HS-5 (cell line): ENCODE measurements around the gene PPM1L.
"Not testable (repeated sequence)": the region's sequence is repeated elsewhere in the genome, so short reads cannot be mapped to it uniquely, and the experiment has no call there.

Experiments
- DNase-seq: peaks from one replicate; pipeline ENCODE4 v3.0.0-alpha.2; 2012; ENCODE audit warnings: low read depth

Gene PPM1L

DNA sequence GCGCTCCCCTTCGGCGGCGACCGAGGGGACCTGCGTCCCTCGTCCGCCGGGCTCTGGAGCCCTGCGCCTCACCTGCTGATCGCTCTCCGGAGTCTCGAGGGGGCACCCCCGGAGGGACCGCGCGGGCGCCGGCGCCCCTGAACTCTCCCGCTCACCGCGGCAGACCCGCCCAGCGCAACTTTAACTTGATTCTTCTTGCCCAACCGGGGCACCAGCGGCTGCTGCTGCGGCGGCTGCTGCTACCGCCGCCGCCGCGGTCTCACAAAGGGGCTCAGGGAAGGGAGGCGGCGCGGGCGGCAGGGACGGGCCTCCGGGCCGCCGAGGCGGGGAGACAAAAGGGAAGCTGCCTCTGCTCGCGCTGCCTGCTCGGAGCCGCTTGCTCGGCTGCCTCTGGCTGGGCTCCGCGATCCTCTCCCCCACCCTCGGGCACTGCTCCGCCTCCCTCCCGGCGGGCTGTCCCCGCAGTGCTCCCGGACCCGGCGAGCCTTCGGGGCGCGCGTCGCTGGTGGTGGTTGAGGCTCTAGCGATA is at the start of gene PPM1L:
Gene PPM1L, plus strand, starts transcription at position 456 of the 529 bp plus-strand sequence.
- peak; percentile 24 for DNase-seq

DNA sequence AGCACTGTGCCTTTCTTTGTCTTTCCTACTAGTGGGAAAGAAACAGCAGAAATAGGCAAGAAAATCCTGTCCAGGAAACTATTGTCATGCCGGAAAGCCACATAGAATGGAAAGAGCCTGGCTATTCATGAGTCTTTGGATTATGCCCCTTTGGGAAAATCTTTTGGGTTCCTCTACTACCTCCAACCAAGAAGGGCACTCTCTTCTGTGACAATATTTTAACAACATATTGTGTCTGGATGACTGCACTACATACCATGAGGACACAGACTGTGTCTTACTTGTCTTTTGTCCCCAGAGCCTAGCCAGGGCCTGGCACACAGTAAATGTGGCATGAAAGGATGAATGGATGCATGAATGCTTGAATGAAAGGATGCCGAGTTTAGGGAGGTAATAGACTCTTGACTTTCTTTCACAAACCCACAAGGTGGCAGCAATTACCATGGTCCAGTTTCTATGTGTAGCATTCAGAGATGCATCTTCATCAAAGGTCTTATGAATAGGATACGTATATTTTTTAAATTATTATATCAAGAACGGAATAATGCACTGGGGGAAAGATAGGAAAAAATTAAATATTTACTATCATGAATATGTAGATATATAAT is 48.7 kb upstream of the PPM1L start:
- DNase-seq: no peak

DNA sequence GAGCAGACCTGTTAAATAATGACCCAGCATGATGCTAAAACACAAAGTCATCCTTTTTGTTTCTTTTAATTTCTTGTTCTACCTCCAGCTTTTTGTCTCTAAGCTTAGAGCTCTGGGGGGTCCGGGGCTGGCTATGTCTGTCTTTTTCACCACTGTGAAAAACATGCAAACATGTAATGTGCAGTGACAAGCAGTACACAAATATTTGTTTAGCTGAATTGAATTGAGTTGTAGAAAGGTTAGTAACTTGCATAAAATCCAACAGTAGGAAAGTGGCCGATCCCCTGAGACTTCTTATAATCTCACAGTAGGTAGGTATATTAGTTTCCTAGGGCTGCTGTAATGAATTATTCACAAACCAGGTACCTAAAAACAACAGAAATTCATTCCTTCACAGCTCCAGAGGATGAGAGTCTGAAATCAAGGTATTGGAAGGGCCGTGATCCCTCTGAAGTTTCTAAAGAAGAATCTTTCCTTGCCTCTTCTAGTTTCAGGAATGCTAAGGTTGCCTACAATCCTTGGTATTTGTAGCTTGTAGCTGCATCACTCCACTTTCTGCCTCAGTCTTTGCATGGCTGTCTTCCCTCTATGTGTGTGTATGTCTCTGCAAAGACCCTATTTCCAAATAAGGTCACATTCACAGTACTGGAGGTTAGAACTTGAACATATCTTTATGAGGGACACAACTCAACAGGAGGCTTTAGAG is 46.4 kb upstream of the PPM1L start:
- DNase-seq: no peak

DNA sequence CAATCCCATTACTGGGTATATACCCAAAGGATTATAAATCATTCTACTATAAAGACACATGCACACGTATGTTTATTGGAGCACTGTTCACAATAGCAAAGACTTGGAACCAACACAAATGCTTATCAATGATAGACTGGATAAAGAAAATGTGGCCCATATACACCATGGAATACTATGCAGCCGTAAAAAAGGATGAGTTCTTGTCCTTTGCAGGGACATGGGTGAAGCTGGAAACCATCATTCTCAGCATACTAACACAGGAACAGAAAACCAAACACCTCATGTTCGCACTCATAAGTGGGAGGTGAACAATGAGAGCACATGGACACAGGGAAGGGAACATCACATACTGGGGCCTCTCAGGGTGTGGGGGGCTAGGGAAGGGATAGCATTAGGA is 42.9 kb upstream of the PPM1L start:
- DNase-seq: not testable (repeated sequence)

DNA sequence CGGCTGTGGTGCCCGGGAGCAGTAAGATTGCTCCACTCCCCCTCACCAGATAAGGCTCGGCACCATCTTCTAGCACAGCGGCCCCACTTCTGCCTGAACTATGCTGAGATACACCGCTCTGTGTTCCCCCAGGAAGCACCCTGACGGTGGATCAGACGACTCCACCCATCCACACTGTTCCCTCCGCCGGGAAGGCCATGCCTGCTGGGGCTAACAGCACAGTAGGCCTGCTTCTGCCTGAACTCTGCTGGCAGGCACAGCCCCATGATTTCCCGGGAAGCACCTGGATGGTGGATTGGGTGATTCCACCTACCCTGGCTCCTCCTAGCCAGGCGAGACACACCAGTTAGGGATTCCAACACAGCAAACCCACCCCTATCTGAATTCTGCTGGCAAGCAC is 36.3 kb upstream of the PPM1L start:
- DNase-seq: no peak

DNA sequence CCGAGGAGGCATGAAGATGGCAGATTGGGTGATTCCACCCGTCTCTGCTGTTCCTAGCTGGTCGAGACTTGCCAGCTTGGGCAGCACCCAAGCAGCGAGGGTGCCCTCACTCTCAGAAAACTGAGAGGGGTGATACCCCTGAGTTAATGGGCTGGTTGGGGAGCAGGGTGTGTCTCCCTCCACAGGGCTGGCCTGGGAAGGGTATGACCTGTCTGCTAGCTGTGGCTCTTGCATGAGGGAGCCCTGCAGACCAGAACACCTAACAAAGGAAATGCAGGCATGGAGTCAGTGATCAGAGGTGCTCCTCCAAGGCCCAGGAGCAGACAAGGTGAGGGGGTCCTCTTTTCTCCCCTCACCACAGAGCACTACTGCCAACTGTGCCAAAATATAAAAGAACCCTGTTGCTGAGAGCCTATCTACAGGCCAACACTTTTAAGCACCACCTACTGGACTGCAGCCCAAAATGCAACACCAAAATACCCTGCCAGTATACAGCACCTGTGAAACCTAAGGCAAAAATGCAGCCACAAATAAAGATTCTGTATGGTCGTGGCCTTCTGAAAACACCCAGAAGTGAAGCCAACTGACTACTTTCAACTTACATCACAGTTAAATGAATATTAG is 35.8 kb upstream of the PPM1L start:
- DNase-seq: no peak

DNA sequence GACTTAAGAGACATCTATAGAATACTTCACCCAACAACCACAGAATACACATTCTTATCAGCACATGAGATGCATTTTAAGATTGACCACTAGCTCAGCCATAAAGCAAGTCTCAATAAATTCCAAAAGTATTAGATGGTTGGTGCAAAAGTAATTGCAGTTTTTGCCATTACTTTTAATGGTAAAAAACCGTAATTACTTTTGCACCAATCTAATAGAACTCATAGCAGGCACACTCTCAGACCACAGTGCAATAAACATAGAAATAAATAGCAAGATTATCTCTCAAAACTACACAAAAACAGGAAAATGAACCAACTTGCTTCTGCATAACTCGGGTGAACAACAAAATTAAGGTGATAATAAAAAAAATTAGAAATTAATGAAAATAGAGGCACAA is 33.7 kb upstream of the PPM1L start:
- no peak for DNase-seq

DNA sequence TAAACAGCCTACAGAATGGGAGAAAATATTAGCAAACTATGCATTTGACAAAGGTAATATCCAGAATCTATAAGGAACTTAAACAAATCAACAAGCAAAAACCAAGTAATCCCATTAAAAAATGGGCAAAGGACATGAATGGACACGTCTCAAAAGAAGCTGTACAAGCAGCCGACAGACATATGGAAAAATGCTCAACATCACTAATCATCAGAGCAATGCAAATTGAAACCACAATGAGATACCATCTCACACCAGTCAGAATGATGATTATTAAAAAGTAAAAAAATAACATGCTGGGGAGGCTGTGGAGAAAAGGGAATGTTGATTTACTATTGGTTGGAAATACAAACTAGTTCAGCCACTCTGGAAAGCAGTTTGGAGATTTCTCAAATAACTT is 30.7 kb upstream of the PPM1L start:
- no peak for DNase-seq

DNA sequence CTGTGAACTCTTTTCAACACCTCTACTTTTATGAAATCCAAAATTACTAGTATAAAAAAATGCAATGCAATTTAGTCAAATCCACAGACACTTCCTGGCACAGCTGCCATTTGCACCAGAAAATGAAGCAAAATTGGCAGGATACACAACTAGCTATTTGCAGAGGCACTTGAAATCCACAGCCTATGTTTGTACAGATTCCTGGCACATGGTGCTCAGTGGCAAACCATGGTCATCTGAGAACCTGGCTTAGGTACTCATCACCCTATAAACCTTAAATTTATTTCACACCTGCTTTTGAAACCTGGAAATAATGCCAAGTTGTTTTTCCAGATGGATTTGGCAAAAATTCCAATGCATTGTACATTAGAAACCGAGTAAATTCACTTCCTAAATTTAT is 20.2 kb upstream of the PPM1L start:
- DNase-seq: no peak

DNA sequence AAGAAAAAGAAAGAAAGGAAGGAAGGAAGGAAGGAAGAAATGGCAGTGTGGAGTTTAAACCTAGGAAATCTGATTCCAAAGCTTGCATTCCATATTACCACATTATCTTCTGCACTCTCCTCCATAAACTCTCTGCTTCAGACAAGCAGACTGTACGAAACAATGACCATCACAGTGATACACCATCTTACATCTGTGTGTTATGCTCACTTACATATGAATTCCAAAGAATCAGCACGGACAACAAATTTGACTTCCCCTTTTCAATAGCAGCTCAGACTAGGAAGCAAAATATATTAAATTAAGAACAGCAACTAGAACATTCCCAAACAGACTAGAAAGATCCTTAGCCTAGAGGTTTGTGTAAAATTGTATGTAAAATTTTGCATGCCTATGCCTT is 18.0 kb upstream of the PPM1L start:
- DNase-seq: no peak

DNA sequence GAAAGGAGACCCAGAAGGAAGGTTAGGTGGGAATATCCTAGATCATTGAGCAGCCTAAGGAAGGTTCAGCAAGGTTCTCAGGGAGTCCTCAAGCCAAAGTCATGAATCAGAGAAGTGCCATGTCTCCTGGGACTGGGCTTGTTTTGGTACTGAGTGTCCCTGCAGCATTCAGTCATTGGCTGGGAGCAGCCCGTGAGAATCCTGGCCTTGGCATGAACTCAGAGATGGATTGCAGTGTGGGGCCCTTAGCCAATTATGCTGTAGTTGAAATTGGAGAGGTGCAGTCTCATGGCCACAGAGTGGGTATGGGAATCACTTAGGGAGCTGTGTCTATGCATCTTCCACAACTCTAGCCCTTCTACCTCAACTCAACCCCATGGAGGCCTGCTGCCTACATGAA is 17.0 kb upstream of the PPM1L start:
- DNase-seq: no peak

DNA sequence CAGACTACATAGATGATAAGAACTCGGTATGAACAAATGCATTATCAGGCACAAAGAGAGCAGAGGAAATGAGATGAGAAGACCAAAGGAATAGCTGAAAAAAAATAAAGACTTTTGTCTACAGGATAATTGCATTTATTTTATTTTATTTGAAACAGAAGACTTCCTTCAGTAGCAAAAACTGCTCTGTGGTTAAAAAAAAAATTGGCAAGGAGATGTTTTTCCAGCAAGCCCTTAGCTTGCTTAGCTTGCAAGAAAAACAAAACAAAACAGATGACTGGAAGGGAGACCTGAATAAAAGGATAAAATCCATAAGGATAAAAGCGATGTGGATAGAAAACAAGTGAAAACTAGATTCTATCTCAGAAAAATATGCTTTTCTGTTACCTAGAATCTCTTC is 9.1 kb upstream of the PPM1L start:
- no peak for DNase-seq

DNA sequence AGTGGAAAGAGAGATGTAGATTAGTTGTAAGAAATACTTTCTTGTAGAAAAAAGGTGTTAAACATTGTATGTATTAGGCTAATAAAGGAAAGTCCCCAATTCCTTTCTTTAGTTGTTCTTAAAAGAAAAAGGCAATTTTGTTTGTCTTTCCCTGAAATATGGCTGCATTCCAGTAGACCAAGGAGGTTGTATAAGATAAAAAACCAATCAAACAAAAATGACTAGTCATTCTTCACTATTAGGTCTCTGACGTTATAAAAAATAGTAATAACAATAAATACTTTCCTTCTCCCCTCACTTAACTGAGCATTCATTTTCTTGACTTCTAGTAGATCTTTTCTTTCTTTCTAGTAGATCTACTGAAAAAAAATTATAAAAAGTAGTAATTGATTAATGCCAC is 8.6 kb upstream of the PPM1L start:
- no peak for DNase-seq

DNA sequence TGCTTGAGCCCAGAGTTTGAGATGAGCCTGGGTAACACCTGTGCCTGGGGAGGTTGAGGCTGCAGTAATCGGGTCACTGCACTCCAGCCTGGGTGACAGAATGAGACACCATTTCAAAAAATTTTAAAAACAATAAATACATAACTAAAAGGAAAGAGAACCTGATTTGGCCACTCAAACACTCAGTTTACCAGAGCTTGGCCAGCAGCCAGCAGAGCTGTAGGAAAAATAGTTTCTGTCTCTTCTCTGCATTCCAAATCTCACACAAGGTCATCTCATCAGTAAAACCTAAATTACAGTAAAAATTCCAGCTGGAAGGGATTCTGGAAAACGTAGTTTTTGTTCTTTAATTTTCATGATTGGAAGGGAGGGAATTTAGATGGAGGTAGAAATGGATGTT is 7.8 kb upstream of the PPM1L start:
- no peak for DNase-seq

DNA sequence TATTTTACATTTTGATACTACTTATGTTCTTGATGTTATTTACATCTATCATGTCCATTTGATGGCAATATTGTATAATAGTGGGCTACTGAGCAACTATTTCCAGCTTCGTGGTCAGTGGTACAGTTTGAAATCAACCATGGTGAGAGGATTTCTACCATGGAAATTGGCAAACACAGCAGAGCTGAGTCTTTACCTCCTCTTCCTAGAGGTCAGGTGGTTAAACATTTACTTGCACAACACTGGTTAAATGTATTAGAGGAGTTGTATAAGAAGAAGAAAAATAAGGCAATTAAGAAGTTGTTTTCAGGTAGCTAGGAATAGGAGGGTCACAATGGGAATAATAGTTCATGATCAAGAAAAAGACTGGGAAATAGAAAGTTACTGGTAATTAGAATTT is 7.2 kb upstream of the PPM1L start:
- no peak for DNase-seq

DNA sequence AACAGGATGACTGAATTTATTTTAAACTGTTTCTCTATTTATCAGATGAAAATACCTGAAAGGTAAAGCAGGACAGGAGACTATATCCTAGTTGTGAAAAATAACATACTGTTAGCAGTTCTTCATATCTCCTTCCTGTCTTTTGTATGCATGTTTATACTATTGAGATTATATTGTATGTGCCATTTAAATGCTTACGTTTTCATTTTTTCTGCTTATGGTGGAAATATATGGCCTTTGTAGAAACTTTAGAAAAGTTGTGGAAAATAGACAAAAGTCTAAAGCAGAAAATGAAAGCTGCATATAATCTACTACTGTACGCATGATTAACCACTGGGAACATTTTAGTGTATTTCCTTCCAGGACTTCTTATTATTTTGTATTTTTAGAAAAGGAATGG is 2.1 kb upstream of the PPM1L start:
- DNase-seq: no peak

DNA sequence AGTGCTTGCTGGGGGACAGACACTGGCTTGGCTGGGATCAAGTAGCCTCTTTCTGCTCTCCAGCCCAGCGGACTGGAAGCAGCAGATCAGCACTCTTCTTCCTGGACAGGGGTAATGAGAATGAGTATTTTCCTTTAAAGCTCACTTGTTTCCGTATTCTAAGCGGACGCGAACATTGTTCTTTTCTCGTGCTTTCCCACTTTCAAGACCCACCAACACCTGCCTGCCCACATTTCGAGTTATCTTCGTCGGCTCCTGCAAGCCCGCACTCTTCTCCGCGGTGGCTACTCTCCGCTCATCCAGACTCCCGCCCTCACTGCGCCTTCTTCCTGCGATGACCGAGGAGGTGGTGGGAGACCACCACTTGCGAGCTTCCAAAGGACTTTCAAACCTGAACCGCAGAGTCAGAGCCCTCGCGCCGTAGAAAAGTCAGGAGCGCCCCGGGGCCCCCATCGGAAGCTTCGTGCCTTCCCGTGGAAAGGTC is 1.6 kb upstream of the PPM1L start:
- DNase-seq: peak; percentile 5

DNA sequence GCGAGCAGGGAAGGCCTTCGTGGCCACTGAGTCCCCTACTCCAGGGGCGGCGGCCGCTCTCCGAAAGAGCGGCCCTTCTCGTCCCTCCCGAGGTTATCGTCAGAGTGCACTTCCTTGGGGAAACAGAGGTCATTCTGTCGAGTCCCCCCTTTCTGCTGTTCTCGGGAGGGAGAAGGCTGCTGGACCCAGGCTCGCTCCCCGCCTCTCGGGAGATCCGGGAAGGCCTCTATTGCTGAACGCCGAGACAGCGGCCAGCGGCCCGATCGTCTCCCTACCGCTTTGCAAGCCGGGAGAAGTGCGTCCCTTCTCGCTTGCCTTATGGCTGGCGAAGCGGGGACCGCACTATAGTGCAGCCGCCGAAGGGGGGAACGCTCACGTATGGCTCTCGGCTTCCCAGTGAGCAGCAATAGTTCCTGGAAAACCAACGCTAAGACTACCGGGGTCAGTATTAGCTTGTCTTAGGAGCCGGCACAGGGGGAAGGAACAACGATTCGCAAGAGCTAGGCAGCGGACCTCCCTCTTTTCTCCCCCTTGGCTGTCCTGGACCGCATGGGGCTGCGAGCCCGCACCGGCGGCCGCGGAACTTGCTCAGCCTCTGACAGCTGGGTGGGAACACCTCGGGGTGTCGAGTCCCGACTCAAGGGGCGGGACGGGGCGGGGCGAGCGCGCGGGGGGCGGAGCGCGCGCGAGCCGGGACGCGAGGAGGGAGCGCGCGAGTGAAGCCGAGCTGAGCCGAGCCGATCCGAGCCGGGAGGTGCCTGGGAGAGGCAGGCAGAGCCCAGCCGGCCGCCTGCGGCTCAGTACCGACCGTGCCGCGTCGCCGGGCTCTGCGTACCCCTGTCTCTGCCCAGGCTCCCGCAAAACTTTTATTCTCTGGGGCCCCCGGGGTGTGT is 930 bp upstream of the PPM1L start:
- peak; percentile 74 for DNase-seq

DNA sequence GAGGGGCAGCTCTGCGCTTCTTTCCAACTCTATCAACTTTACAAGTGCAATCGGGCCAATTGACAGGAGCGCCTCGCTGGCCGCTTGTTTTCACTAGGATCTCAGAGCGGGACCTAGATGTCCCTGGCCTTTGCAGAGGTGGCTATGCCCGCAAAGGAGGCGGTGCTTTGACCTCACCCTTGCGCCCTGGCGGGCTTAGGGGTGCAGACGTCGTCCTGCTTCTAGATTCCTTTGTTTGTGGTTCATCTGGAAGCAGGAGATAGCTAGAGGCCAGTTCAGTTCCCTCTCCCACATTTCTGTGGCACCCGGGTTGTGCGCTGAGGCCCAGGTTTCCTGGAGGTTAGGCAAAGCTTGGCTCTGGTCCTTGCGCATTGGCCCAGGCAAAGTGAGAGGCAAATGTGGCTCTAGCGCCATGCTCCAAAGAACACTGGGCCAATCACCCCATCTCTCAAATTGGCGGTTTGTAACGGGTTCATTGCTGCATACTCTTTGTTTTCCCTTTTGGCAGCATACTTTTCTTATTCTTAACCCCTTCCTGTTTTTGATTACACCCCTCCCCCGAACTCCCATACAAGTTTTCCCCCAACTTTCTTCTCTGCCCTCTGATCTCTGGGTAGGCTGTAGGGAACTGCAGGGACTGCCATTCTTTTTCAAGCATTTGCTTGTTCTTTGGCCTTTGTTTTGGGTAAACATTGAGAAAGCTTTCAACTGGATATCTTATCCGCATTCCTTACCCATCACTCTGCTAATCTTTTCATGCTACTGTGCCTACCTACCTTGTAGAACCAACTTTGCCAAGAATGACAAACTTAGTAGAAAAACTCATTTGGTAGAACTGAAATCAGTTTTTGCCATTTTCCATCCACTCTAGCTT is 1.4 kb downstream of the PPM1L start:
- DNase-seq: no peak

DNA sequence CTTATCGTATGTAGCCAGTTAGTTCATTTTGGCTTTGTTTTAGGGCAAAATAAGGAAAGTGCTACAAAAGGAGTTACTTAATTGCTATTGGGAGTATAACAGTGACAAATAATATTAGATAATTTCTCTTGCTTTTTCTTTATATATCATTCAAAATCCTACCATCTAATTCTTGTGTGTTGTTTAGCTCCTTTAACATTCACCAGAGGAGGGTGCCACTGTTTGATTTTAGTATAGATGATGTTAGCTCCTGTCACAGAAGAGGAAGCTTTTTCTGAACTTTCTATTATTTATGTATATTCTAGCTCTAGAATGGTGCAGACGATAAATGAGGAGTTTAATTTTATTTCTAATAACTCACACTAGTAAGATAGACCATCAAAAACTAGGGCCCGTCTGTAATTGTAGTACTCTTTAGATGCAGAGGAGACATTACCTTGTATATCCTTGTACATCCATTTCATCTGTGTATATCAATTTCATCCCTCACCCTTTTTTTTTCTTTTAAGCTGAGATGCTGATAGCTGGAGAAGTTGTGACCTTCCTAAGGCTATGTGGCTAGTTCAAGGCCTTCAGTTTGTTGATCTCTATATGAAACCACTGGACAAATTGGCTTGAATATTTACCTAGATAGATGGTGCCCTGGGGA is 3.0 kb downstream of the PPM1L start:
- no peak for DNase-seq

DNA sequence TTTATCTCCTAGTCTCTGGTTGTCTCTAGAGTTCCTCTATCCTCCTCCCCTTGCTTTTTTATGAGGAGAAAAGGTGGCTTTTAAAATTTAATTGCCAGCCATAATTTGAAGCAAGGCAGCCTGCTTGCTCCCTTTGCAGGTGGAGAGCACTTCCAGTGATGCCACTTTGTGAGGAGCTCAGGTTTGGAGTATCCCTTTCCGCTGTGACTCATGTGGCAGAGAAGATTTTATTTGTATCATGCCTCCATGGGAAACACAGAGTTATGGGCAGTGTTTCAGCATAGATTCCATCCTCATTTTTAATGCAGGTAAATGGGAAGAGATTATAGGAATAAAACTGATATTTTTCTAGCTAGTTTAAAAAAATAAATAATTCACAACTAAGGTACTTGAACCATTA is 7.0 kb downstream of the PPM1L start:
- DNase-seq: no peak
